CD14-positive monocyte (primary cell): ENCODE data around the gene ZNF778. TPM values are rescaled to one million over a fixed set of nuclear protein-coding genes. Genes with fewer than 3 reads are reported as not detected.

Experiments used
- DNase-seq, 3 donors: peaks; one replicate each; pipeline ENCODE4 v3.0.0-alpha.2; 2011 to 2022
- H2AFZ ChIP-seq: 2 replicates; pipeline ENCODE4 v1.6.0; 2012; ENCODE audit warnings: mild to moderate bottlenecking, low read depth, low read length, inconsistent platforms; ENCODE audit not compliant: insufficient read depth, poor library complexity, severe bottlenecking
- H3K27ac ChIP-seq, 2 donors: 1 replicate in 1 of 2; 2 replicates in 1 of 2; pipeline ENCODE4 v1.5.1; 2012 to 2013; ENCODE audit warnings: low read length in 2 of 2, control low read depth in 1 of 2, inconsistent platforms in 1 of 2, low read depth in 1 of 2, mild to moderate bottlenecking in 1 of 2
- H3K27me3 ChIP-seq, 2 donors: one replicate each; pipeline versions ENCODE4 v1.6.0 to v1.6.1; 2011 to 2013; ENCODE audit warnings: low read length in 2 of 2; ENCODE audit not compliant: control insufficient read depth in 2 of 2, insufficient read depth in 2 of 2
- H3K36me3 ChIP-seq, 2 donors: replicated peaks in 1 of 2; 1 replicate in 1 of 2; 2 replicates in 1 of 2; pipeline versions ENCODE4 v1.5.1 to v1.6.1; 2012 to 2013; ENCODE audit warnings: low read length in 2 of 2, control low read depth in 1 of 2, inconsistent platforms in 1 of 2, mild to moderate bottlenecking in 1 of 2; ENCODE audit not compliant: insufficient read depth in 2 of 2, control insufficient read depth in 1 of 2
- H3K4me1 ChIP-seq, 2 donors: 1 replicate in 1 of 2; 2 replicates in 1 of 2; pipeline versions ENCODE4 v1.5.1 to v1.6.1; 2012 to 2013; ENCODE audit warnings: low read length in 2 of 2, control low read depth in 1 of 2, inconsistent platforms in 1 of 2, mild to moderate bottlenecking in 1 of 2, moderate library complexity in 1 of 2; ENCODE audit not compliant: insufficient read depth in 2 of 2, control insufficient read depth in 1 of 2
- H3K4me2 ChIP-seq: replicated peaks from 2 replicates; pipeline ENCODE3; 2012; ENCODE audit warnings: low read length, moderate library complexity, mild to moderate bottlenecking; ENCODE audit not compliant: poor library complexity, severe bottlenecking; ENCODE audit errors: extremely low read depth
- H3K4me3 ChIP-seq, 3 experiments: fragments of 200-600 bp in 1 of 3; sonication (generic) in 1 of 3; replicated peaks in 1 of 3; 1 replicate in 2 of 3; 2 replicates in 1 of 3; pipeline ENCODE4 v1.5.1; 2011 to 2013; ENCODE audit warnings: low read length in 3 of 3, mild to moderate bottlenecking in 3 of 3, control low read depth in 2 of 3, low read depth in 2 of 3, inconsistent platforms in 1 of 3, moderate library complexity in 1 of 3
- H3K79me2 ChIP-seq: 2 replicates; pipeline ENCODE4 v1.6.0; 2012; ENCODE audit warnings: mild to moderate bottlenecking, control low read depth, inconsistent platforms, low read length, moderate library complexity; ENCODE audit not compliant: insufficient read depth
- H3K9ac ChIP-seq: 2 replicates; pipeline ENCODE4 v1.6.0; 2017; ENCODE audit warnings: low read length, mild to moderate bottlenecking; ENCODE audit not compliant: insufficient read depth, poor library complexity, severe bottlenecking
- H3K9me3 ChIP-seq, 2 donors: replicated peaks in 1 of 2; 1 replicate in 1 of 2; 2 replicates in 1 of 2; pipeline versions ENCODE4 v1.5.1 to v1.6.1; 2012 to 2013; ENCODE audit warnings: low read length in 2 of 2, control low read depth in 1 of 2; ENCODE audit not compliant: control insufficient read depth in 1 of 2, insufficient read depth in 1 of 2
- H4K20me1 ChIP-seq: 2 replicates; pipeline ENCODE4 v1.6.0; 2012; ENCODE audit warnings: mild to moderate bottlenecking, low read length, control low read depth, moderate library complexity; ENCODE audit not compliant: insufficient read depth
- H3K27ac Mint-ChIP-seq, 7 donors: one replicate each; pipeline ENCODE4 v1.8.0; 2020; ENCODE audit warnings: mild to moderate bottlenecking in 7 of 7, mixed read lengths in 7 of 7, moderate library complexity in 6 of 7, inconsistent platforms in 2 of 7
- H3K27me3 Mint-ChIP-seq, 3 donors: one replicate each; pipeline ENCODE4 v1.8.0; 2021 to 2022; ENCODE audit warnings: low read depth in 3 of 3, mild to moderate bottlenecking in 3 of 3, mixed read lengths in 3 of 3, moderate library complexity in 3 of 3, inconsistent platforms in 1 of 3
- H3K36me3 Mint-ChIP-seq, 2 donors: one replicate each; pipeline ENCODE4 v1.8.0; 2020; ENCODE audit warnings: mixed read lengths in 2 of 2, inconsistent platforms in 1 of 2, mild to moderate bottlenecking in 1 of 2
- H3K4me1 Mint-ChIP-seq: one replicate; pipeline ENCODE4 v1.8.0; 2020; ENCODE audit warnings: mild to moderate bottlenecking, mixed read lengths
- H3K4me3 Mint-ChIP-seq, 2 donors: one replicate each; pipeline ENCODE4 v1.8.0; 2020; ENCODE audit warnings: mild to moderate bottlenecking in 2 of 2, mixed read lengths in 2 of 2, moderate library complexity in 1 of 2
- H3K9me3 Mint-ChIP-seq, 7 donors: one replicate each; pipeline ENCODE4 v1.8.0; 2020 to 2022; ENCODE audit warnings: mixed read lengths in 7 of 7, mild to moderate bottlenecking in 6 of 7, moderate library complexity in 6 of 7, inconsistent platforms in 2 of 7
- WGBS: methylation state at CpG from one replicate; pipeline ENCODE4 v1.1.5; 2013; ENCODE audit warnings: missing lambda C conversion rate; ENCODE audit not compliant: insufficient coverage; 5-methylcytosine and 5-hydroxymethylcytosine counted together
- intact Hi-C, 2 donors: fragments of 100-400 bp; cut with micrococcal nuclease; formaldehyde crosslinking; loops; one replicate each; pipeline versions ENCODE4 v1.15.0 to v1.15.1; 2023
- polyA plus RNA-seq, 3 donors: library from polyadenylated mRNA; depleted of rRNA in 1 of 3; unstranded in 2 of 3; stranded (reverse) in 1 of 3; fragments of 300-500 nt in 2 of 3; fragments of >200 nt in 1 of 3; fragmentation: Illumina TruSeq in 2 of 3; gene quantifications; 1 replicate in 2 of 3; 2 replicates in 1 of 3; pipeline ENCODE4 v1.2.3, GENCODE V29; 2012 to 2021
- TF ChIP-seq, protein P1 (sequence below): fragments of 200-600 bp; IDR thresholded peaks from one replicate; pipeline ENCODE4 v1.8.0; 2022; ENCODE audit warnings: antibody characterized with exemption, mild to moderate bottlenecking

ZNF778 gene
- polyA plus RNA-seq, 3 donors: 0.51 to 9.0 (median 0.60) TPM

DNA sequence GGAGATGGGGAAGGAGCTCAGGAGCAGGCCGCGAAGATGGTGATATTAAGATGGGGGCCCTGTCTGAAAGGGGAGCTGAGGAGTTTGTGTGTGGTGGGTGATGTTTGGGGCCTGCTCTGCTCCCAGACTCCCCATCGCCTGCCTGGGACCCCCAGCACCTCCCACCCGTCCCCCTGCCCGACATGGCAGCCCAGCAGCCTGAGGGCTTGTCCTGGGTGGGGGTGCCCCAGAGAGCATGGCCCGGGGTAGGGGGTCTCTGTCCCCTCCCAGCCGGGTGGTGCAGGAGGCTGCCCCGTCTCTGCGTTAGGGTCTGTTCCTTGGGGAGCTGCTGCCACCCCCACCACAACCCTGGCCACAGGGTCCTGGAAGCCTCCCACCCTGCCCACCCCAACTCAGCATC, 40.8 kb upstream of the ZNF778 start:
- H3K79me2 ChIP-seq: no peaks in the 10 kb centered on the region
- Mint-ChIP-seq H3K27ac (no peak overlapping the region), H3K9me3 (no peaks in the 10 kb centered on the region), H3K36me3 (no peaks in the 10 kb centered on the region), H3K27me3 (peaks cover 2 to 27% (median 2%) of the 10 kb centered on the region in 3 donors), H3K4me1 (no peaks in the 10 kb centered on the region), H3K4me3 (peak overlapping the region in 1 of 2 donors; percentile 37)
- no peak overlapping the region for H3K4me2 ChIP-seq
- DNase-seq: no peak
- WGBS: 95% methylated on average over 4 of the region's 9 CpGs
- H3K9ac ChIP-seq: no peak overlapping the region
- no peak overlapping the region for H2AFZ ChIP-seq
- H3K27ac ChIP-seq: no peak overlapping the region
- peaks cover 2 to 3% of the 10 kb centered on the region in 2 donors for H3K4me1 ChIP-seq
- H4K20me1 ChIP-seq: no peaks in the 10 kb centered on the region
- no peaks in the 10 kb centered on the region for H3K36me3 ChIP-seq
- peaks cover 0 to 21% of the 10 kb centered on the region in 2 donors for H3K27me3 ChIP-seq
- intact Hi-C loops: no loop called here
- TF ChIP-seq, protein P1, sequence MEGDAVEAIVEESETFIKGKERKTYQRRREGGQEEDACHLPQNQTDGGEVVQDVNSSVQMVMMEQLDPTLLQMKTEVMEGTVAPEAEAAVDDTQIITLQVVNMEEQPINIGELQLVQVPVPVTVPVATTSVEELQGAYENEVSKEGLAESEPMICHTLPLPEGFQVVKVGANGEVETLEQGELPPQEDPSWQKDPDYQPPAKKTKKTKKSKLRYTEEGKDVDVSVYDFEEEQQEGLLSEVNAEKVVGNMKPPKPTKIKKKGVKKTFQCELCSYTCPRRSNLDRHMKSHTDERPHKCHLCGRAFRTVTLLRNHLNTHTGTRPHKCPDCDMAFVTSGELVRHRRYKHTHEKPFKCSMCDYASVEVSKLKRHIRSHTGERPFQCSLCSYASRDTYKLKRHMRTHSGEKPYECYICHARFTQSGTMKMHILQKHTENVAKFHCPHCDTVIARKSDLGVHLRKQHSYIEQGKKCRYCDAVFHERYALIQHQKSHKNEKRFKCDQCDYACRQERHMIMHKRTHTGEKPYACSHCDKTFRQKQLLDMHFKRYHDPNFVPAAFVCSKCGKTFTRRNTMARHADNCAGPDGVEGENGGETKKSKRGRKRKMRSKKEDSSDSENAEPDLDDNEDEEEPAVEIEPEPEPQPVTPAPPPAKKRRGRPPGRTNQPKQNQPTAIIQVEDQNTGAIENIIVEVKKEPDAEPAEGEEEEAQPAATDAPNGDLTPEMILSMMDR: no peak
- no peaks in the 10 kb centered on the region for H3K9me3 ChIP-seq
- no peak overlapping the region for H3K4me3 ChIP-seq

DNA sequence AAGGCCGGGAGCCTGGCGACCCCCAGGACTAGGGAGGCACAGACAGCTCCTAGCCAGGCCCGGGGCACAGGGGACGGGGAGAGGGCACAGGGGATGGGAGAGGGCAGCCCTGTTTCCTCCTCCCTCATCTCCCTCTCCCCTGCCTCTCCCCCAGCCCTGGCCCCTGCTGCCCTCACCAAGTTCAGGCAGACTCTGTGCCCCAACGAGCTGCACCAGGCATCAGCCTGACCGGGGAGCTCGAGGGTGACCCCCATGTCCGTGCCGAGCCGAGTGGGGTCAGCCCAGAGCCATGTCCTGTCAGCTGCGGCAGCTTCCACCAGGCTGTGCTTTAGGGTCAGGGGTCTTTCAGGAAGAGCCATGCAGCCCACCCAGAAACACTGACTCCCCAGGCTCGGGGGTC, 40.0 kb upstream of the ZNF778 start:
- Histone ChIP-seq H3K4me1 (no peaks in the 10 kb centered on the region), H3K4me3 (no peak overlapping the region), H3K79me2 (no peaks in the 10 kb centered on the region), H2AFZ (no peak overlapping the region), H3K27ac (no peak overlapping the region), H3K36me3 (no peaks in the 10 kb centered on the region), H4K20me1 (no peaks in the 10 kb centered on the region), H3K4me2 (no peak overlapping the region), H3K27me3 (peaks cover 0 to 13% of the 10 kb centered on the region in 2 donors), H3K9ac (no peak overlapping the region), H3K9me3 (no peaks in the 10 kb centered on the region)
- Mint-ChIP-seq H3K27ac (no peak overlapping the region), H3K4me3 (no peak overlapping the region), H3K9me3 (no peaks in the 10 kb centered on the region), H3K4me1 (no peaks in the 10 kb centered on the region), H3K27me3 (peaks cover 2 to 19% (median 3%) of the 10 kb centered on the region in 3 donors), H3K36me3 (no peaks in the 10 kb centered on the region)
- whole genome bisulfite sequencing: 97% methylated on average over 8 of the region's 12 CpGs
- intact Hi-C loops: no loop called here
- no peak for DNase-seq
- TF ChIP-seq, protein P1: no peak
